Measurements from ENCODE around the gene CFAP221. TPM values are rescaled to one million over a fixed set of nuclear protein-coding genes. Genes with fewer than 3 reads are reported as not detected.

Gene CFAP221
- total RNA-seq, 4 donors from 2014 or later = 0.51 to 5.0 (median 3.7) TPM

DNA sequence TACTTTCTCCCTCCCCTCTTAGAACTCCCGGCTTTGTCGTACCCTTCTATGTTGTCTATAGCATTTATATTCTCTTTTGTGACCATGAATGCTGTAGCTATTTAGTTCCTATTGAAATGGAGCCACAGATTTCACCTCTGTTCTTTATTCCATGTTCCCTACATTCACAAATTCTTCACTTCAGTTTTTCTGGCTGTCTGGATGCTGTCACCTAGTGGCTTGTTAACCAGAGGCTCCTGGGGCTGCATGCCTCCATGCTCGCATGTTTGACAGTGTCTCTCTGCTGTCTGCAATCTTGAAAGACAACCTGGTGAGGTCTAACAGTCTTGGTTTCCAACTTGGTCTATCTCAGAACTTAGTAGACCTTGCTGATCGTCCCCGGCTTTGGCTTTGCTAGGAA is 48.2 kb downstream of the CFAP221 start:
- intact Hi-C loops (cut with DNase I; ENCODE audit: low total_unique reads) = no loop called here
- Histone ChIP-seq H3K27me3 (no peaks in the 10 kb centered on the region), H3K9me3 (no peaks in the 10 kb centered on the region), H3K4me3 (no peak overlapping the region), H3K4me1 (no peaks in the 10 kb centered on the region), H3K27ac (no peak overlapping the region), H3K36me3 (no peaks in the 10 kb centered on the region)
- TF ChIP-seq, protein P1, sequence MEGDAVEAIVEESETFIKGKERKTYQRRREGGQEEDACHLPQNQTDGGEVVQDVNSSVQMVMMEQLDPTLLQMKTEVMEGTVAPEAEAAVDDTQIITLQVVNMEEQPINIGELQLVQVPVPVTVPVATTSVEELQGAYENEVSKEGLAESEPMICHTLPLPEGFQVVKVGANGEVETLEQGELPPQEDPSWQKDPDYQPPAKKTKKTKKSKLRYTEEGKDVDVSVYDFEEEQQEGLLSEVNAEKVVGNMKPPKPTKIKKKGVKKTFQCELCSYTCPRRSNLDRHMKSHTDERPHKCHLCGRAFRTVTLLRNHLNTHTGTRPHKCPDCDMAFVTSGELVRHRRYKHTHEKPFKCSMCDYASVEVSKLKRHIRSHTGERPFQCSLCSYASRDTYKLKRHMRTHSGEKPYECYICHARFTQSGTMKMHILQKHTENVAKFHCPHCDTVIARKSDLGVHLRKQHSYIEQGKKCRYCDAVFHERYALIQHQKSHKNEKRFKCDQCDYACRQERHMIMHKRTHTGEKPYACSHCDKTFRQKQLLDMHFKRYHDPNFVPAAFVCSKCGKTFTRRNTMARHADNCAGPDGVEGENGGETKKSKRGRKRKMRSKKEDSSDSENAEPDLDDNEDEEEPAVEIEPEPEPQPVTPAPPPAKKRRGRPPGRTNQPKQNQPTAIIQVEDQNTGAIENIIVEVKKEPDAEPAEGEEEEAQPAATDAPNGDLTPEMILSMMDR (IDR thresholded peaks at IDR 0.05) = no peak
- no peak for TF ChIP-seq POLR2A (IDR thresholded peaks at IDR 0.05)
- DNase-seq = no peak

DNA sequence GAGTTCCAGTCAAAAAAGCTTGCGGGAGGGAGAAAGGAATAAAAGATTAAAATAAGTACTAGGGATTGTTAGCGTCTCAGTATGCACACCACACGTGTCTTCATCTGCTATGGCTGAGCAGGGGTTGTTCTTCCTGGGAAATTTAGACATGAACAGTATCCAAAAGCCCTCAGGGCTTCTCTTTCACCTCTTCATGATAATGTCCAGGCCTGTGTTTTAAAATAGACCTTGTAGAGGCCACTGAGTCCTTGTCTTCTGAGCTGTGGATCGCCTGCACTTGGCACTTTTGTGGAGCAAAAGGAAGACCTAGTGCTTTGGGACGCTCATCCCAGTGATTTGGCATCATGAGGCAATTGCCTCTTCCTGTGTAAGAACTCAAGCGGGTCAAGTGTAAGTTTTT is 52.4 kb downstream of the CFAP221 start:
- DNase-seq = no peak
- Histone ChIP-seq H3K4me3 (no peak overlapping the region), H3K27me3 (no peaks in the 10 kb centered on the region), H3K4me1 (no peaks in the 10 kb centered on the region), H3K9me3 (no peaks in the 10 kb centered on the region), H3K36me3 (no peaks in the 10 kb centered on the region), H3K27ac (no peak overlapping the region)
- TF ChIP-seq, protein P1 (IDR thresholded peaks at IDR 0.05) = no peak
- intact Hi-C loops (cut with DNase I; ENCODE audit: low total_unique reads) = no loop called here

DNA sequence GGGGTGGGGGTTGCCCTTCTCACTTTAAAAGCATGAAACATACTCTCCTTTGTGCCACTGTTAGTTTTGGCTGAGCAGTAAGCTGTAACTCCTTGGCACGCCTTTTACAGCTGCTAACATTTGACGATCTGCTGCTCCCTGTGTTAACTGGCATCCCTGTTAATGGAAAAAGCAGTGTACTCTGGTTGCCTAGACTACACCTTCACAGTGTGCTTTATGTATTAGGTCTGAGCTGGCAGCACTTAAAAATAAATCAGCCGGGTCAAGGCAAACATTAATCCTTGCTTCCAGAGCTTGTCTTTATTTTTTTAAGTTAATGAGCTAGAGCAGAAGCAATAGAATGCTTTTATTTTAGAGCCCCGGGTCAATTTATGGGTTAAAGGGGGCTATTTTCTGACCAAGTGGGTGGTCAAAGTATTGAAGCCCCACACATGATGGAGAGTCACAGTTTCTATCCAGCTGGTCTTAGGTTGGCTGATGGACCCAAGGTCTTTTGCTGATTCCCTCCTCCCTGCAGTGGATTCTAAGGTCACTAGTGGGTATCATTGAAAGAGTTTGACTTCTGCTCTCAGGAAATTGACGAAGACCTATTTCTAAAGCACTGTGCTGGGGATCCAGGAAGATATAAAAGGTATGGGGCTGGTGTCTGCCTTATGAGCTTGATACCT is 54.5 kb downstream of the CFAP221 start:
- H3K4me3 ChIP-seq = no peak overlapping the region
- intact Hi-C loops (cut with DNase I; ENCODE audit: low total_unique reads) = no loop called here
- H3K36me3 ChIP-seq = no peaks in the 10 kb centered on the region
- TF ChIP-seq POLR2A (IDR thresholded peaks at IDR 0.05) = no peak
- TF ChIP-seq, protein P1 (IDR thresholded peaks at IDR 0.05) = no peak
- no peaks in the 10 kb centered on the region for H3K27me3 ChIP-seq
- no peak for DNase-seq
- H3K27ac ChIP-seq = no peak overlapping the region
- H3K9me3 ChIP-seq = no peaks in the 10 kb centered on the region
- no peaks in the 10 kb centered on the region for H3K4me1 ChIP-seq

DNA sequence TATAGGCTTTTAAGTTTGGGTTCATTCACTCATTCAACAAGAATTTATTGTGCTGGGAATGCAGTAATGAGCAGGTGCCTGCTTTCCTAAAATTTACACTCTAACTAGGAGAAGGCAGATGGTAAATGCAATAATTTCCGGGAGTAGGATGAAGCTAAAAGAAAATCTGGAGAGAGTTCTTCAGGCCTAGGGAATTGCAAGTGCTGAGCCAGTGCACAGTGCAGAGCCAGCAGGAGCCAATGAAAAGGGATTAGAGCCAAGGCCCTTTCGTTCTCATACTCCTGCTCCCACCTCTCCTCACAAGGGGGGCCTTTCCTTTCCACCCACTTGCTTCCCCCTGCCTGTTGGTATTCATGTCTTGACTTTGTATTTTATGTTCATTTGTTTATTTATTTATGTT is 55.1 kb downstream of the CFAP221 start:
- intact Hi-C loops (cut with DNase I; ENCODE audit: low total_unique reads) = no loop called here
- DNase-seq = no peak
- H3K27ac ChIP-seq = no peak overlapping the region
- H3K9me3 ChIP-seq = no peaks in the 10 kb centered on the region
- no peaks in the 10 kb centered on the region for H3K36me3 ChIP-seq
- no peaks in the 10 kb centered on the region for H3K4me1 ChIP-seq
- H3K4me3 ChIP-seq = no peak overlapping the region
- no peak for TF ChIP-seq POLR2A (IDR thresholded peaks at IDR 0.05)
- TF ChIP-seq, protein P1 (IDR thresholded peaks at IDR 0.05) = no peak
- H3K27me3 ChIP-seq = no peaks in the 10 kb centered on the region

DNA sequence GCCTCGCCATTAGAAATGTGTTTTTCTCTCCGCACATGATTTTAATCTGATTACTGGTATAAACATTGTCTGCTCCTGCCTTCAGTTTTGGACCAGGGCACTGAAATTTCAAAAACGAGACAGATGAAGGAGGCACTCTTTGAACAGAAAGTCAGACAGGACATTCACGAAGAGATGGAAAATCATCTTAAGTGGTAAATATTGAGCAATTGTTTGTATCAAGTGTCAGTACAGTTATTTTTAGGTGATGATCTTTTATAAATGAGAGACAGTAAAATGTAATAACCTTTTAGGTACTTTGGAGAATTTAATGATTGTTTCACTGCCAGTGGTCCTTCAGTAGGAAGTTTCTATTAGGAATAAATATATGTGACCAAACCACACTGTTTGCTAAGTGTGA is 60.8 kb downstream of the CFAP221 start:
- Histone ChIP-seq H3K27ac (no peak overlapping the region), H3K27me3 (no peaks in the 10 kb centered on the region), H3K36me3 (no peaks in the 10 kb centered on the region), H3K9me3 (no peaks in the 10 kb centered on the region), H3K4me1 (no peaks in the 10 kb centered on the region), H3K4me3 (no peak overlapping the region)
- TF ChIP-seq, protein P1 (IDR thresholded peaks at IDR 0.05) = no peak
- intact Hi-C loops (cut with DNase I; ENCODE audit: low total_unique reads) = no loop called here
- no peak for DNase-seq

Data from uterus (tissue), 4 donors.